RPMI7951 (cell line): Measurements from ENCODE around the gene KIF26A. TPM values are rescaled to one million over a fixed set of nuclear protein-coding genes. Genes with fewer than 3 reads are reported as not detected.
"Not testable (repeated sequence)": the region's sequence is repeated elsewhere in the genome, so short reads cannot be mapped to it uniquely, and the experiment has no call there.

Source experiments
- DNase-seq: peaks from one replicate; pipeline ENCODE4 v3.0.0-alpha.2; 2012; ENCODE audit warnings: low read depth
- total RNA-seq: library from RNA; depleted of rRNA; stranded (reverse); fragments of >200 nt; shearing (Covaris generic); gene quantifications from 2 replicates; pipeline ENCODE4 v1.2.3, GENCODE V29; 2014

The KIF26A gene
- total RNA-seq, 1 experiment from 2014 or later, result not detected

DNA sequence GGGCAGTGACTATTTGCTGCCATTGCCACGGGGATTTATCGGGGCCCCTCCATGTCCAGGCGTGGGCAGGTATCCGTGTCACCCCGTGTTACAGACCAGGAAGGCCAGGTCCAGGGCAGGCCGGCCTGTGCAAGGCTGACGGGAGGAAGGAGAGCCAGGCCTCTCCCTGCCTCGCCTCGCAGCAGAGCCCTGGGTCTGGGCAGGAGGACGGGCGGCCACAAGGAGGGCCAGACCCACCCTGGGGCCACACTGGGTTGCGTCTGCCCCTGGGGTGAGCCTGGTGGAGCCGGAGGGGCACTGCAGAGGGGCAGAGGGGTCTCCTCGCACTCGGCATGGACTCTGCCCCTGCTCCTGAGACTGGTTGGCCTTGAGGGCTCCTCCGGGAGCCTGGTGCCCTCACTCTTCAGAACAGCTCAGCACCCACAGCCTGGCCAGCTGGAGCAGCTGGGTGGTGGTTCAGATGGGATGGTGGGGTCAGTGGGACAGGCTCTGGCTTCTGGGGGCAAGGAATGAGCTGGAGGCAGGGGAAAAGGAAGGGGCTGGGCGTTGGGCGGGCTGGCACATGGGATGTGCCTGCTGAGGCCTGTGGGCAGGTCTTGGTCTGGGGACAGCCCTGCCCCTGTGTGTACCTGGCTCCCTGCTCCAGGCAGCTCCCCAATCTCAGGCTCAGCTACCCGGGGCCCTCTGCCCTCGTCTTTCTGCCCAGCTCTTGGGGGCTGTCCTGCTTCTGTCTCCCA lies 53.9 kb downstream of the KIF26A start:
- DNase-seq, result no peak

DNA sequence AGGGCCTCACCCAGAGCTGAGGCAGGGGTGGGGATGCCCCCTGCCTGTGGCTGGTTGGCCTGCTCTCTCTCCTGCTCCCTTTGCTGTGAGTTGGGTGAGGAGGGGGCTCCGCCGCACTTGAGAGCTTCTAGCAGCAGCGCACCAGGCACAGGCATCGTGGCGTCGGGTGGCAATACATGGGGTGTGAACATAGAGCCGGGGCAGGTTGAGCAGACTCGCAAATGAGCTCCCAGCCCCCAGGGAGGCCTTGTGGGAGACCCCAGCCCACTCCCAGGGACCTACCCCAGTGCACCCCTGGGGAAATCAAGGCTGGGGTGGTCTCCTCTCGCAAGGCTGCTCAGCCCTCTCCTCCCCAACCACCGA lies 54.5 kb downstream of the KIF26A start:
- DNase-seq, result no peak

DNA sequence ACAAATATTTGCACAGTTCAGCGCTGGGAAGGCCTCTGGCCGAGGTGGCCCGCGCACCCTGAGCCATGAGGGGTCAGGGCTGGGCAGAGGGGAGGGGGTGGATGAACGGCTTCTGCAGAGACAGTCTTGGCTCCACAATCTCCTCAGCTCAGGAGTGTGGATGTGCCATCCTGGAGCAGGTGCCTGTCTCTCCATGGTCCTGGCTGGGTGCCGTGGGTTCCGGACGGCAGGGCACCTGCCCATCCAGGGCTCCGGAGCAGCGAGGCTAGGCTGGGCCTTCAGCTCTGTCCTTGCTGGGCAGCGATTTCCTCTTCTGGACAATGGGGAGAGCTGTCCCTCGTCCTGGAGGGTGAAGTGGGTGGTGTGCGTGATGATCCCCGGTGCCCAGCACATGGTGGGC lies 55.6 kb downstream of the KIF26A start:
- no peak for DNase-seq

DNA sequence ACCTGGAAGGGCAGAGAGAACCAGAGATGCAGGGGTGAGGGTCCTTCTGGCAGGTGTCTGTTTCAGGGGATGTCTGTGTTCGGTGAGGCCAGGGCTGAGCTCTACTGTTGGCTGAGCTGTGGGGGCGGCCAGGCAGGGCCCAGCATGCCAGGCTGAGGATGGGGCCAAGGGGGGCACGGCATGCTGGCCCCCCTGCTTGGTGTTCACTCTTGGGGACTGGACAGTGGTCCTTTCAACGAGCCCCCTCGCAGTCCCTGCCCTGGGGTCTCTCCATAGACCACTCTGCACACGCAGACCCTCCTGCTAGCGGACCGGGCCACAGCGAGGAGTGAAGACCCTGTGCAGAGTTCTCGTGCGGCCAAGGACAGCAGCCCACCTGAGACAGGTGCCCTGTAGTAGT lies 56.3 kb downstream of the KIF26A start:
- no peak for DNase-seq

DNA sequence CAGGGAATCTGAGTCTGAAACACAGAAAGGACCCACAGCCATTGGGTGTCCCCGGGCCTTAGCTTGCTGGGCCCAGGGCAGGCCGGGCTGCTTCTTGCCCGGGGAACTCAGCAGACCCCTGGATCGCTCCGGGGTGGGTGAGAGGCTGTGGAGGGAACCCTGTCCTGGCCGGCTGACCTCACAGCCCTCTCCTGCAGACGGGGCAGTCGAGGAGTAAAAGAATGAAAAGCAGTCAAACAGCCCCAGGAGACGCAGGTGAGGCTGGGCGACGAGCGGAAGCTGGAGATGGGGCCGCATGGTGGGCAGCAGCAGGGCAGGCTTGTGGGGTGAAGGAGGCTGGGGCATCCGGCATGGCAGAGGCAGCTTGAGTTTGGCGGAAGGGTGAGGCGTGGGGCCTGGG lies 57.0 kb downstream of the KIF26A start:
- no peak for DNase-seq

DNA sequence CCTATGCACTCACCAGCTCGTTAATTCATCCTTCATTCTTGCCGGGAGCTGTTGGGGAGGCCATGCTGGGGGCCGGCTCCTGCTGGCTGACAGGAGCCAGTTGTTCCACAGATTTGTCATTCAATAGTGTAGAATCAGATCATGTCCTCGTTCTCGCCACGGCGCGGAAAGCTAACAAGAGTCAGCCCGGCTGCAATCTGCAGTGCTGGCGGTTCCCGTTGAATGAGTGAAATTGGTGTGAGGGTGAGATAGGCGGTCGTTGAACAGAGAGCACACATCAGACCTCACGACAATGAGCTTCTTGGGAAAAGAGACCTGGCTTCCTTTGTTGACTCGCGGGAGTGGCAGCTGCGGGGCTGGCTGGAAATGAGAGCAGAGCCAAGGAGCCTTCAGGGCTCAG lies 57.5 kb downstream of the KIF26A start:
- no peak for DNase-seq

DNA sequence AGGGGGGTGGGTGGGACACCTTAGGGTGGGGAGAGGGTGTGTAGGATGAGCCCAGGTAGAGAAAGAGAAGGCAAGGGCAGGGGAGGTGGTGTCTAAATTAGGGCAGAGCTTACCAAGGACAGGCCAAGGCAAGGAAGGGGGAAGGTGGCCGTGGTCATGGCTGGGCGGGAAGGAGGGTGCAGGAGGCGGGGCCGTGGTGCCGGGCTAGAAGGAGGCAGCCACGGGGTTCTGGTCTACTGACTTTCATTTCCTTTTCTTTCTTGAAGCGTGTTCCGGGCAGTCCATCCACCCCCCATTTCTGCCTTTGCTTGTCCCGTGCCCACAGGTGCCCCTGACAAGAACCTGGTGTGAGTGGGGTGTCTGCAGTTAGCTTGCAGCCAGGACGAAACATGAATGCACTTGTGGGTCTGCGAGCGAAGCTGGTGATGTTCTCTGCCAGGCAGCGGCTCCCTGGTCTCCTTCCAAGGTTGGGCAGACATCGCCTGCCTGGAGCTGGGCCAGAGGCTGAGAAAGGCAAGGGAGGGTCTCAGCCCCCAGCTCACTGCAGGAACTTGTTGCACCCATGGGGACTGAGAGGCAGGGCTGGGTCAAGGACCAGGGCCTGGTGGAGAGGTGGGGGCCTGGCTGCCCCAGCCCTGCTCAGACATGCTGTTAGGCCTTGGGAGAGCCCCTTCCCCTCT lies 58.2 kb downstream of the KIF26A start:
- DNase-seq, result no peak

DNA sequence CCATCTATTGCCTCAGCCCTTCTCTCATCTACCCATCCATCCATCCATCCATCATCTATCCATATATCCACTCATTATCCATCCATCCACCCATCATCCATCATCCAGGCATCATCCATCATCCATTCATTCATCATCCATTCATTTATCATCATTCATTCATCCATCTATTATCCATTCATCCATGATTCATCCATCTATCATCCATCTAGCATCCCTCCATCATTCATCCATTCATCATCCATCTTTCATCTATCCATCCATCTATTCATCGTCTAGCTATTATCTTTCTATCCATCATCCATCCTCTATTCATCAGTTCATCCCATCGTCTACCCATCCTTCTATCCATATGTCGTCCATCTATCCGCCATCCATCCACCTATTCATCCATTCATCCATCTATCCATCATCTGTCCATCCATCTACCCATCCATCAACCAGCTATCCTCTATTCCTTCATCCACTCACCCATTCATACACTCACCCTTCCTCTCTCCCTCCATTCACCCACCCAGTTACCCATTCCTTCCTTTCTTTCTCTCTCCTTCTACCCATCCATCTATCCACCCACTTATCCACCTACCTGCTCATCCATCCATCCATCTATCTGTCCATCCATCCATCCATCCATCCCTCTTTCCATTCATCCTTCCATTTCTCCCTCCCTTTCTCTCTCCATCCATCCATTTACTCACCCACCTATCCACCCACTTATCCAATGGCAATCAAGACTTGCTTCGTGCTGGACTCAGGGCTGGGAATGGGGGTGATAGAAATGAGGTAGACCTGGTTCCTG lies 59.3 kb downstream of the KIF26A start:
- no peak for DNase-seq

DNA sequence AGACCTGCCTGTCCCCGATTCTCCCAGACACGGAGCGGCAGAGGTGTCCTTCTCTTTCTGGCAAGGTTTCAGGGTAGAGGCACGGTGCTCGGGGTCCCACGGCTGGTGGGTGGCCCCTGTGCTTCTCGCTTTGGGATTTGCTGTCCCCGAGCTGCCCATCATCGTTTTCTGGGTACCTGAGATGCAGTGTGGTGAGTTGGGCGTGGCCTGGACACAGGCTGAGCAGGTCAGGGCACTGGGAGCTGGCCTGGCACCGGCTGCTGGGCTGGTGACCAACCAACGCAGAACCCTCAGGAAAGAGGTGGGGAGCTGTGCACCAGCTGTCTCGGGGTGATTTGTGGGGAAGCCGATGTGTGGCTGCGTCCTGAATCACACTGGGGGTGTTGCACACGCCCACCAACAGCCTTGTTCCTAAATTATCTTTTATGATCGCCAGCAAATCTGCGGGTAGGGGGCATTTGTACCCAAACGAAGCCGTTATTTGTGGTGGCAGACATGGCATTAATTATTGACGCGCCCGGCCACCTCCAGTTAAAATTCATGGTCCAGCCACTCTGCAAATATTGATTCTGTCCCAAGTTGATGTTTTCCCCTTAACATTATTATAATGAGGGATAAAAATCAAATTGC lies 61.0 kb downstream of the KIF26A start:
- DNase-seq, result no peak

DNA sequence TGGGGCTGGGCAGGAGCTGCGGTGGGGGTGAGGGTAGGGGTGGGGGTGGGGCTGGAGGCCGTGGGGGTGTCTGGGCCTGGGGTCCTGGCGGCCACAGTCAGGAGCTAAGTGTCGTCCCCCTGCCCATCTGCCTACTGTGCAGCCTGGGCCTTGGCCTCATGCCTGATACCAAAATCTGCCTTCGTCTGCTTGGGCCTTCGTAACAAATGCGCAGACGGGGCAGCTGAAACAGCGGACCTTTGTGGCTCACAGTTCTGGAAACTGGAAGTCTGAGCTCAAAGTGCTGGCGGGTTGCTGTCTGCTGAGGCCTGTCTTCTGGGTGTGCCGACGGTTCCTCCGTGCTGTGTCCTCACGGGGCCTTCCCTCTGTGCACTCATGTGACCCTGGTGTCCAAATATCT lies 61.7 kb downstream of the KIF26A start:
- DNase-seq, result no peak

DNA sequence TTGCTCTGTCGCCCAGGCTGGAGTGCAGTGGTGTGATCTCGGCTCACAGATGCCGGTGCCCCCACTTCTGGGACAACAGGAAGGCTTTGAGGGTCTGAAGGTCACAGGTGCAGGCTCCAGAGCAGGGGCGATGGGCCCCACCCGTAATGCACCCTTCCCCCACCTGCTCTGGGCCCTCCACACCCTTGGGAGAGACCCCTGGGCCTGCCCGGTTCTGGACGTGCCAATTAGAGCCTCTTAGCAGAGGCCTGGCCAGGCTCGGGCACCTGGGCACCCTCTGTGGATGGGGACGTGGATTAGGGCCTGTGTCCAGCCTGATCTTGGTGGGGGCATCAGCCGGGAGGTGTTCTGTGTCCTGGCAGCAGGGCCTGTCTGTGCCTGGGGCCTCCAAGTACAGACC lies 62.2 kb downstream of the KIF26A start:
- DNase-seq, result no peak

DNA sequence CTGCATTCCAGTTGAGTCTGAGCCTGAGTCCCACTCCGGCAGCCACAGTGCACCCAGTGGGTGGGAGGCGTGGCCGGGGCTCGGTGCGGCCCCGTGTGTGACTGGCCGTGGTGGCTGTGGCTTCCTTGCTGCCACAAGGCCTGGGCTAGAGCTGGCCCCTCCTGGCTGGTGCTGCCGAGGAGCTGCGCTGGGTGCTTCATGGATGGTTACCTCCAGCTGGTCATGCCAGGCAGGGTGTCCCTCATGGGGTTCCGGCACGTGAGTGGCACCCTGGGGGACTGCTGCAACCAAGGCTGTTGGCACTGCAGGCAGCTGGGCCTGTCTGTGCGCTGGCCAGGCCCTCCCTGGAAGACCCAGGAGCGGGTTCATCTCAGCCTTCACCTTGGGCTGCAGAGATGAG lies 62.7 kb downstream of the KIF26A start:
- no peak for DNase-seq

DNA sequence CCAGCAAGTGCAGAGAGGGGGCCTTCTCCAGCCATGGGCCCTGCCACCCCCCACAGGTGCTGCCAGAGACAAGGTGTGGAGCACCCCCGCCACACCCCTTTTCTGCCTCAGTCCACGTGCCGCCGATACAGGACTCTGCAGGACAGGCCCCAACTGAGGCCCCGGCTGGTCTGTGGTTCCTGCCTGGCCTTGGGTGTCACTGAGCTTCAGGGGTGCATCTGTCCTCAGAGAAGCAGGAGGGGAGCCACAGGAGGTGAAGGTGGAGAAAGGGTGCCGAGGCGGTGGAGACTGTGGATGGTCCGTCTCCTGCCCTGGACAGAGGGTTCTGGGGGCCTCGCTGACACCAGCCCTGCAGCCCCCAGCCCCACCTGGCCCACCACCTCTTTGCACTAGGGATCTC lies 63.1 kb downstream of the KIF26A start:
- no peak for DNase-seq

DNA sequence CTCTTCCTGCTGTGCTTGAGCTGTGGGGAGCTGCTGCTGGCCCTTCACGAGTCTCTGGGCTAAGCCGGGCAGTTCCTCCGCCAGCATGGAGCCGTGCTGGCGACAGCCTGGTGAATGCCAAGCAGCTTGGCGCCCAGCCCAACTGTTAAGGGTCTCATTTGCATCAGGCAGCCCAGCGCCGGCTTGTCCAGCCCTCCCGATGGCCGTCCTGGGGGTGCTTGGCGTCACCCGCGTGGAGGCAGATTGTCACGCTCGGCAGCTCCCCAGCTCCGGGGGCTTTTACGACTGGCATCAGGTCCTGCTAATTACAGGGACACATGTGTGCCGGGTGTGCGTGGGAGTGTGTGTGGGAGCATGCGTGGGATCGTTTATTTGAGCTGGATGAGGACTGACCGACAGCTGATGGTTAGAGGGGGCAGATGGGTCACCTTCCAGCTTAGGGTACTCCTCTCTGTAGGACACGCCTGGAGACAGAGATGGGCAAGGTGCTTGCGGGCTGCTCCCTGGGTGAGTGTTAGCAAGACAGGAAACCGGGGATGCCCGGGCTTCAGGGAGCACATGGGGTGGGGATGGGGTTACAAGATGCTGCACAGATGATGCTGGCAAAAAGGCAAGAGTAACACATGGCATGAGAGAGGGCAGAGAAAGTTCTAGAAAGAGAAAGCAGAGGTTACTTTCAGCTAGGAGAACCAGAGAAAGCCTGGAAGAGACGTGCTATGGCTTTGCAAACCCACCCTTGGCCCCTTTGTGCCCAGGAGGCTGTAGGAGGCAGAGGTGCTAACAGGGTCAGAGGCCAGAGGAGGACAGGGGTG lies 64.1 kb downstream of the KIF26A start:
- DNase-seq, result no peak

DNA sequence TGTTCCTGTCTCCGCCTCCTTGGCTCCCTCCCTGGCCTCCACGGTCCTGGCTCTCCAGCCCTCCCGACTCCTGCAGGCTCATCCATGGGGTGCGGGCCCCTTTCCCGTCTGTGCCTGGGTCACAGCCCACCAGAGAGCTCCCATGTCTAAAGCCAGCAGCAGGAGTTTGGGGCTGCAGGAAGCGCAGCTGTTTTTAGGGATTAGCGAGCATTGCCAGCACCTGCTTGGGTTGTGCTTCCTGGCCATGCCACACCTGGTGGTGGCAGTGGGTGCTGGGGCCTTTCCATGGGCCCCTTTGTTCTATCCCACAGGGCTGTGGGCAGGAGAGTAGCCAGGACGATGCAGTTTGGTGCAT lies 64.7 kb downstream of the KIF26A start:
- no peak for DNase-seq

DNA sequence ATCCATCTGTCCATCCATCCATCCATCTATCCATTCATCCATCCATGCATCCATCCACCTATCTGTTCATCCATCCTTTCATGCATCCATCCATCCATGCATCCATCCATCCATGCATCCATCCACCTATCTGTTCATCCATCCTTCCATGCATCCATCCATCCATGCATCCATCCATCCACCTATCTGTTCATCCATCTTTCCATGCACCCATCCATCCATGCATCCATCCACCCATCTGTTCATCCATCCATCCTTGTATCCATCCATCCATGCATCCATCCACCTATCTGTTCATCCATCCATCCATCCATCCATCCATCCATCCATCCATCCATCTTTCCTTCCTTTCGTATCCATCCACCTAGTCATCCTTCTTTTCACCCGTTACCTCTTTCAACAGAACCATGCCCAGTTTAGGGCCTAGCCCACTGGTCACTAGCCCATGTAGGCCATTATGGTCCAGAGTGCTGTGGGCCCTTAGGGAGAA lies 66.3 kb downstream of the KIF26A start:
- no peak for DNase-seq

DNA sequence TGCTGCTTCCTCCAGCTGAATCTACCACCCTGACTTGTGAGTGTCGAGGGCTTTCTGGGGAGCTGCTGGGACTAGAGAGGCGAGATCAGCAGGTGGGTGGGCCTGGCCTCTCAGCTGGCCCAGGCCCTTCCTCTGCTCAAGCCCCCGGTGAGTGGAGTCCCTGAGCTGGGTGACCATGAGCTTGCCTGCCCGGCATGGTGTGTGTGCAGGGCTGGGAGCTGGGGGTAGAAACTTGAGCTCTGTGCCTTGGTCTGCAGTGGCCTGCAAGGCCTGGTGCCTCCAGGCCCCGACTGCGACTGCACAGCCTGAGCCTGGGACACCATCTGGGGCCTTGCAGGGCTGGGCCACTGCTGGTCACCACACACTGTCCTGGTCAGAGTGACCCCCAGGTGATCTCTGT lies 67.4 kb downstream of the KIF26A start:
- no peak for DNase-seq

DNA sequence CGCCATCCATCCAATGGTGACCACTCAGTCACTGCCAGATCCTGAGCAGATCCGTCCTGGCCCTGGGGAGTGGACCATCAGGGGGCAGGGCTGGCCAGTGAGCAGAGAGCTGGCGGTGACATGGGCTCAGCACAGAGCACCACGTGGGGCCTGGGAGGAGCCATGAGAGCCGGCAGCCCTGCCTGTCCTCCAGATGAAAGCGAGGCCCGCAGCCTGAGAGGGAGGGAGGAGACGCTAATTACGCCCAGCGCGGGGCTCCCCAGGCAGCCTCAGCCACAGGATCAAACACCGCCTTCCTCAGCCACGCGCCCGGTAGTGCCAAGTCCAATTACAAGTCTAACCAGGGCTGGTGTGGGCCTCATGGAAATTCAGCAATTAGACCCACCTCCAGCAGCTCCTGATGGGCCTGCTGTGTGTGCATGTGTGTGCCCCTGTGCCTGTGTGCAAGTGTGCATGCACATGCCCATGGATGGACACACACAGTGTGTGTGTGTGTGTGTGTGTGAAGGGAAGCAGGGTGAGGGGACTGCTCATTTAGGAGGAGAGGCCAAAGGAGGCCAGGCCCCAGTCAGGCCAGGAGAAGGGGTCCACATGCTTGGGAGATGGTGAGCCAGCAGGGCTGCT lies 68.0 kb downstream of the KIF26A start:
- DNase-seq, result no peak

DNA sequence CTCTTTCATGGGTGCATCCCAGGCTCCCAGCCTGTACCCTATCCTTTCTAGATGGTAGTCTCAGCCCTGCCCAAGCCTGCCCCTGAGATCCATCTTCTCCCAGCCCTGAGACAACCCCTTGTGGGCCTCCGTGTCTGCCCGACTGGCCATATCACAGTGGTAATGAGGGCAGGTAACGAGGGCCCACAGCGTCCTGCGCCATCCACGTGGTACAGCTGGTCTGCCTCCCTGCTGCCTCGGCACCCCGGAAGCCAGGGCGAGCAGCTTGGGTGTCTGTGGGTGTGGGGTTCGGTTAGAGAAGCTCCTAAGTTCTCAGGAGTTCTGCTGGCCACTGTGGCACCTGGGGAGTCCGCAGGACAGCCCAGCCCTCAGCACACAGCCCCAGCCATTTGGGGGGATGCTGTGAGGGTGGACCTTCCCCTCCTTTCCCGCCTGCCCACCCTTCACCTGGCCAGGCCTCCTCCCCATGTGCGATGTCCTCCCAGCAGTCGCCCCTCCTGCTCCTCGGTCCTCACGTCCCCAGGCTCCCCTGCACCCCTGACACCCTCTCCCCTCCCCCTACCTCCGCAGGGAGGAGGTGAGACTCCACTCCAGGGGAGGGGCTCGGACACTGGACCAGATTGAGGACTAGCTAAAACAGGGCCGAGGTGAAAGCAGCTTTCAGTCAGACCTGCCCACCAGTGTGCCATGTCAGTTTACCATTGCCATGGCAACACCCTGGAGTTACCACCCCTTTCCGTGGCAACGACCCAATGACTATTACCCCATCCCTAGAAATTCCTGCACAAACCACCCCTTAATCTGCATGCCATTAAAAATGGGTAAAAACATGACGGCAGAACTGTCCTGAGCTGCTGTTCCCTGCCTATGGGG lies 69.0 kb downstream of the KIF26A start:
- no peak for DNase-seq

DNA sequence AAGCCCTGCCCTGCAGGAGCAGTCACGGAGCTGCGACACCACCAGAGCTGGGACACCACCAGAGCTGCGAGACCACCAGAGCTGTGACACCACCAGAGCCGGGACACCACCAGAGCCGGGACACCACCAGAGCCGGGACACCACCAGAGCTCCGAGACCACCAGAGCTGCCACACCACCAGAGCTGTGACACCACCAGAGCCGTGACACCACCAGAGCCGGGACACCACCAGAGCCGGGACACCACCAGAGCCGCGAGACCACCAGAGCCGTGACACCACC lies 69.6 kb downstream of the KIF26A start:
- DNase-seq, result not testable (repeated sequence)
